Left lung (tissue), 10 donors: ENCODE data around the gene TSHZ2. TPM values are rescaled to one million over a fixed set of nuclear protein-coding genes. Genes with fewer than 3 reads are reported as not detected.
"Not testable (repeated sequence)": the region's sequence is repeated elsewhere in the genome, so short reads cannot be mapped to it uniquely, and the experiment has no call there.

Experiments used
- ATAC-seq: fragments of 200-7000 bp; cut with Tn5 transposase; one replicate; pipeline ENCODE4 v1.9.1; 2020; ENCODE audit warnings: moderate library complexity
- DNase-seq, 4 donors: peaks; one replicate each; pipeline ENCODE4 v3.0.0-alpha.2; 2013 to 2020
- H3K27ac ChIP-seq, 2 donors: fragments of 200-600 bp; sonication (generic) in 1 of 2; one replicate each; pipeline versions ENCODE4 v1.5.0 to v1.8.0; 2020 to 2021
- H3K27me3 ChIP-seq, 2 donors: fragments of 200-600 bp; sonication (generic) in 1 of 2; one replicate each; pipeline versions ENCODE4 v1.5.0 to v1.8.0; 2020 to 2021
- H3K36me3 ChIP-seq, 2 donors: fragments of 200-600 bp; sonication (generic) in 1 of 2; one replicate each; pipeline versions ENCODE4 v1.5.0 to v1.8.0; 2020 to 2021
- H3K4me1 ChIP-seq, 2 donors: fragments of 200-600 bp; one replicate each; pipeline ENCODE4 v1.8.0; 2021
- H3K4me3 ChIP-seq, 2 donors: fragments of 200-600 bp; sonication (generic) in 1 of 2; one replicate each; pipeline versions ENCODE4 v1.5.0 to v1.8.0; 2020 to 2021; ENCODE audit warnings: mild to moderate bottlenecking in 1 of 2
- H3K9me3 ChIP-seq, 2 donors: fragments of 200-600 bp; sonication (generic) in 1 of 2; one replicate each; pipeline versions ENCODE4 v1.5.0 to v1.8.0; 2020 to 2021
- intact Hi-C, 2 donors: fragments of 100-400 bp; cut with DNase I; formaldehyde crosslinking; loops; one replicate each; pipeline versions ENCODE4 v1.11.2 to v1.14.2; 2022
- polyA plus RNA-seq, 6 donors: library from polyadenylated mRNA; unstranded; fragments of 120-200 nt; gene quantifications; one replicate each; pipeline ENCODE4 v1.2.1, GENCODE V29; 2013; ENCODE audit not compliant: insufficient read length in 6 of 6
- total RNA-seq, 2 donors: library from RNA; stranded (reverse); fragmentation: NEBNext Ultra II Directional; extraction: Animal tissue kit (Norgen Biotek cat#: 25700); gene quantifications; one replicate each; pipeline ENCODE4 v1.2.1, GENCODE V29; 2021
- TF ChIP-seq, protein P1 (sequence below), 2 donors: fragments of 200-600 bp; sonication (generic) in 1 of 2; IDR thresholded peaks; one replicate each; pipeline versions ENCODE4 v1.5.0 to v1.8.0; 2021; ENCODE audit warnings: antibody characterized with exemption in 2 of 2
- donor health status: DM: no; HTN: yes; CAD: no.
- donor health status: DM: no; HTN: no; CAD: no.

The TSHZ2 gene
- total and polyA plus RNA-seq, 8 donors = 7.6 to 20.7 (median 13.9) TPM

DNA sequence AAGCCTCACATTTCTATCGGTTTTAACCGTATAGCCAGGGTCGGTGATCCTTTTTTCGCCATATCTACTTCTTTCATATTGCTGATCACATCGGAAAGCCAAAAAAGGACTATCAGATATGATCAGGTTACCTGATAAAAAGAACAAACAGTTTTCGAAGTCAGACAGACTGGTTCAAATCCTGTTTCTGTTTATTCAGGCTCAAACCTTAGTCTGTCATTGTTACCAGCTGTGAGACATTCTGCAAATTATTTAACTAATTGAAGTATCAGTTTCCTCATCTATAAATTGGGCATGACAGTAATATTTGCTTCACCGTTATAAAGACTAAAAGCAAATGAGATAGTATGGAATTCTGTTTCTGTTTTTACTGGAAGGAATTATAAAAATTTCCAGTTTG lies 111.3 kb downstream of the TSHZ2 start:
- no peaks in the 10 kb centered on the region for H3K27me3 ChIP-seq
- TF ChIP-seq, protein P1, sequence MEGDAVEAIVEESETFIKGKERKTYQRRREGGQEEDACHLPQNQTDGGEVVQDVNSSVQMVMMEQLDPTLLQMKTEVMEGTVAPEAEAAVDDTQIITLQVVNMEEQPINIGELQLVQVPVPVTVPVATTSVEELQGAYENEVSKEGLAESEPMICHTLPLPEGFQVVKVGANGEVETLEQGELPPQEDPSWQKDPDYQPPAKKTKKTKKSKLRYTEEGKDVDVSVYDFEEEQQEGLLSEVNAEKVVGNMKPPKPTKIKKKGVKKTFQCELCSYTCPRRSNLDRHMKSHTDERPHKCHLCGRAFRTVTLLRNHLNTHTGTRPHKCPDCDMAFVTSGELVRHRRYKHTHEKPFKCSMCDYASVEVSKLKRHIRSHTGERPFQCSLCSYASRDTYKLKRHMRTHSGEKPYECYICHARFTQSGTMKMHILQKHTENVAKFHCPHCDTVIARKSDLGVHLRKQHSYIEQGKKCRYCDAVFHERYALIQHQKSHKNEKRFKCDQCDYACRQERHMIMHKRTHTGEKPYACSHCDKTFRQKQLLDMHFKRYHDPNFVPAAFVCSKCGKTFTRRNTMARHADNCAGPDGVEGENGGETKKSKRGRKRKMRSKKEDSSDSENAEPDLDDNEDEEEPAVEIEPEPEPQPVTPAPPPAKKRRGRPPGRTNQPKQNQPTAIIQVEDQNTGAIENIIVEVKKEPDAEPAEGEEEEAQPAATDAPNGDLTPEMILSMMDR (IDR thresholded peaks at IDR 0.05) = no peak
- no peaks in the 10 kb centered on the region for H3K9me3 ChIP-seq
- H3K27ac ChIP-seq = no peak overlapping the region
- no peak for DNase-seq
- H3K36me3 ChIP-seq = no peaks in the 10 kb centered on the region
- intact Hi-C loops = no loop called here
- no peak overlapping the region for H3K4me3 ChIP-seq
- ATAC-seq = no peak
- H3K4me1 ChIP-seq = peaks cover 0 to 14% of the 10 kb centered on the region in 2 donors

DNA sequence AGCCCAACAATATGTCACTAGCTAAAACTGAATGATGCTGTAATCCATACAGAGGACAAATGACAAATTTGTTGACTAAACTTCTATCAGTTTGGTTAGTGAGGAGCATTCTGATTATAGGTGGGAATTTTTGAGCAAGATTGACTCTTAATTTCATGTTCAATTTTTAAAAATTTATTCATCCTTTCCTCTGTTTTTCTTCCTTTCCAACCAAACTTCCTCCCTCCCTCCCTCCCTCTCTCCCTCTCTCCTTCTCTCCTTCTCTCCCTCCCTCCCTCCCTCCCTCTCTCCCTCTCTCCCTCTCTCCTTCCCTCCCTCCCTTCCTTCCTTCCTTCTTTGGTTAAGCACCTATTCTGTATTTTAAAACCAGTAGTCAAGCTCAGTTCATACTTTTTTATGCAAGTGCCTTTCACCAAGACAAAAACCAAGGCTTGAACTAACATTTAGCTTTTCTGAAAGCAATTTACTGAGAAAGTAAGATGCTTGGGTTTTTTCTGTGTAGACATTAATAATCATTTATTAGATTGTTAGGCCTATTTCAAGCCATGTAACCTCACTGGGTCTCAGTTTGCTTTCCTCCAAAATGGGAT lies 112.3 kb downstream of the TSHZ2 start:
- TF ChIP-seq, protein P1 (IDR thresholded peaks at IDR 0.05) = no peak
- intact Hi-C loops = no loop called here
- Histone ChIP-seq H3K27me3 (no peaks in the 10 kb centered on the region), H3K36me3 (no peaks in the 10 kb centered on the region), H3K4me1 (peaks cover 0 to 14% of the 10 kb centered on the region in 2 donors), H3K4me3 (no peak overlapping the region), H3K27ac (no peak overlapping the region), H3K9me3 (no peaks in the 10 kb centered on the region)
- DNase-seq (no peak), ATAC-seq (no peak)

DNA sequence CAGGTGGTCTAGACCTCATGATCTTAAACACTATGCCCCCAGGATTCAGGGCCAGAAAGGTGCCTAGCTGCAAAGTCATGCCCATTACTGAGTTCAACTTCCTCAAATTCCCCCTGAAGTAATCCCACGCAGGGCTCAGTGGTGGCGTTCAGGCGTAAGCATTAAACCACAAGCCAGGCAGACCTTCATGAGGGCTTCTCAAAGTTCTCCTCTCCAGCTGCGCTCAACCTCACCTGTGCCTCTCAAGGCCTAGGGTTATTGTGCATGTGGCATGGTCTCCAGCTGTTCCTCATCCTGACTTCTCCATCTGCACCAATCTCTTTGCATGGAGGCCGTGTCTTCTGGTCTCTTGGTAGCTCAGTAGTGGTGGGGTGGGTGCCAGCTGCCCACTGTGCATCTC lies 113.6 kb downstream of the TSHZ2 start:
- peaks cover 0 to 10% of the 10 kb centered on the region in 2 donors for H3K4me1 ChIP-seq
- H3K4me3 ChIP-seq = no peak overlapping the region
- intact Hi-C loops = no loop called here
- no peak for ATAC-seq
- H3K36me3 ChIP-seq = no peaks in the 10 kb centered on the region
- H3K9me3 ChIP-seq = no peaks in the 10 kb centered on the region
- no peak for DNase-seq
- H3K27me3 ChIP-seq = no peaks in the 10 kb centered on the region
- H3K27ac ChIP-seq = no peak overlapping the region
- TF ChIP-seq, protein P1 (IDR thresholded peaks at IDR 0.05) = no peak

DNA sequence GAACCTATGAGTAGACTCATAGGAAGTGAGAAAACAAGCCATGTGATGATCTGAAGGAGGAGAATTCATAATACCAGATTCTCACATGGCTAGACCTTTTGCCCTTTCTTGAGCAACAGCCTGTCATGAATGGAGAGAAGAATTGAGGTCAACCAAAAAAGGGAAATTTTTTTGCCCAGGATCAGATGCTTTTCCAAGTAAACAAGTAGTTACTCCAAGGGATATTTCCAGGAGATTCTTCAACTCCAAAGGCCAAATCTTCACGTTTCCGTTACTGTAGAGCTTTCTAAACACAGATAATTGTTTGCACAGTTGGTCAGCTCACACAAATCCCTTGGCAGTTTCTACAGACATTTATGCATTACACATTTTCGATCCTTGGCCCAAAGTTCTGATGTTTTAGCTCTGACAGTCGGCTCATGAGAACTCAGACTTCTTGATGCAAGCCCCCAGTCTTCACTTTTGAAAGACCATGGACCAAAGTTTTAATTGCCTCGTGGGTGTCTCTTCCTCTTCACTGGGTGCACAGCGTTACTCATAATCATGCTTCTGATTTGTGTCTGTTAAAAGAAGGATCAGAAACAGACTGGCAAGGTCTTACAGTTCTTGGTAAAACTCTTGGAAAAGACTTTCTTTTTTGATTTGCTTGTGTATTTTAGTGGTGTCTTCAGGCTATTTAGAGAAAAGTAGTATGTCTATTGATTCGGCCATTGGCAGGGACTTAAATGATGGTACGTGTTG lies 115.0 kb downstream of the TSHZ2 start:
- TF ChIP-seq, protein P1 (IDR thresholded peaks at IDR 0.05) = no peak
- ATAC-seq = peak; percentile 23
- Histone ChIP-seq H3K4me1 (no peaks in the 10 kb centered on the region), H3K27ac (no peak overlapping the region), H3K9me3 (no peaks in the 10 kb centered on the region), H3K27me3 (no peaks in the 10 kb centered on the region), H3K4me3 (no peak overlapping the region), H3K36me3 (no peaks in the 10 kb centered on the region)
- no peak for DNase-seq
- intact Hi-C loops = no loop called here

DNA sequence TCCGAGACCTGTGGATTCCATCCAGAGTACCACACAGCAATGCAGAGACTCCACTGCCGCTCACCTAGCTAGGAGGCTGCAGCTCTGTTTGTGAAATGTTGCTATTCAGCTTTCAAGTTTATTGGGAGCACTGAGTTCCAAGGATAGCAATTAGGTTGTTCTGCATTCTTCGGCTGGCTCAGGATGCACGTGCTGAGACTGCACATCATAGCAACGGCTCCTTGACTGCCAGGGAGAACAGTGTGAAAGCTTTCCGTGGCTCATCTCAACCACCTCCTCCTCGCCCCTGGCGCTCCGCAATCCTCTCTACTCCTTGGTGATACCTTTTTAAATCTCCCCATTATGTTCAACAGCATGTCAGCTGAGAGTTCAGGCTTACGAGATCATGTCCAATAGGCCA lies 116.6 kb downstream of the TSHZ2 start:
- Histone ChIP-seq H3K4me3 (no peak overlapping the region), H3K27me3 (no peaks in the 10 kb centered on the region), H3K4me1 (no peaks in the 10 kb centered on the region), H3K36me3 (no peaks in the 10 kb centered on the region), H3K27ac (no peak overlapping the region), H3K9me3 (no peaks in the 10 kb centered on the region)
- ATAC-seq = no peak
- TF ChIP-seq, protein P1 (IDR thresholded peaks at IDR 0.05) = no peak
- intact Hi-C loops = no loop called here
- no peak for DNase-seq

DNA sequence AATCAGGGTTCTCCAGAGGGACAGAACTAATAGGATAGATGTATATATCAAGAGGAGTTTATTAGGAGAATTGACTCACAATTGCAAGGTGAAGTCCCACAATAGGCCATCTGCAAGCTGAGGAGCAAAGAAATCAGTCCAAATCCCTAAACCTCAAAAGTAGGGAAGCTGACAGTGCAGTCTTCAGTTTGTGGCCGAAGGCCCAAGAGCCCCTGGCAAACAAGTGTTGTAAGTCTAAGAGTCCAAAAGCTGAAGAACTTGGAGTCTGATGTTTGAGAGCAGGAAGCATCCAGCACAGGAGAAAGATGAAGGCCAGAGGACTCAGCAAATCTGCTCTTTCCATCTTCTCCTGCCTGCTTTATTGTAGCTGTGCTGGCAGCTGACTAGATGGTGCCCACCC lies 117.7 kb downstream of the TSHZ2 start:
- intact Hi-C loops, H3K4me3 ChIP-seq, H3K27me3 ChIP-seq, DNase-seq, H3K27ac ChIP-seq, H3K9me3 ChIP-seq, H3K36me3 ChIP-seq, ATAC-seq, H3K4me1 ChIP-seq: not testable (repeated sequence)
